ENCODE data around the gene LST1. TPM values are rescaled to one million over a fixed set of nuclear protein-coding genes. Genes with fewer than 3 reads are reported as not detected.

The LST1 gene
- 10 to 100 TPM; 32.7 to 95.1 TPM for total RNA-seq
- polyA plus RNA-seq (ENCODE audit: insufficient read length in 6 of 6) = 1 to 10 TPM; 4.4 to 8.3 (median 7.2) TPM
- long read RNA-seq, donor 1, partial matches to known transcripts = 9 of 11 reads
- long read RNA-seq, donor 1, other reads (novel, unspliced or antisense) = 0 of 11 reads
- long read RNA-seq, donor 2 = 0 reads
- long read RNA-seq, donor 3, partial matches to known transcripts = 0 of 2 reads
- long read RNA-seq, donor 3, other reads (novel, unspliced or antisense) = 0 of 2 reads
- long read RNA-seq, donor 4, transcript LST1-210 (3 exons, 610 nt) = major isoform, 6 of 31 reads
- long read RNA-seq, donor 4, transcript LST1-206 (2 exons, 689 nt) = major isoform, 6 of 31 reads
- long read RNA-seq, donor 4, partial matches to known transcripts = 1 of 31 reads
- long read RNA-seq, donor 4, other reads (novel, unspliced or antisense) = 9 of 31 reads
- long read RNA-seq, donor 5, partial matches to known transcripts = 0 of 4 reads
- long read RNA-seq, donor 5, other reads (novel, unspliced or antisense) = 0 of 4 reads
- long read RNA-seq, donor 6, partial matches to known transcripts = 0 of 3 reads
- long read RNA-seq, donor 6, other reads (novel, unspliced or antisense) = 0 of 3 reads
- long read RNA-seq, donor 7 = 0 reads
- long read RNA-seq, donor 8, partial matches to known transcripts = 0 of 3 reads
- long read RNA-seq, donor 8, other reads (novel, unspliced or antisense) = 0 of 3 reads
- long read RNA-seq, donor 9 = 0 reads
- long read RNA-seq, donor 10, transcript LST1-209 (3 exons, 565 nt) = minor isoform, 13 of 105 reads
- long read RNA-seq, donor 10, transcript LST1-217 (5 exons, 764 nt) = minor isoform, 14 of 105 reads
- long read RNA-seq, donor 10, transcript LST1-210 (3 exons, 610 nt) = major isoform, 22 of 105 reads
- long read RNA-seq, donor 10, transcript LST1-214 (4 exons, 726 nt) = minor isoform, 9 of 105 reads
- long read RNA-seq, donor 10, partial matches to known transcripts = 5 of 105 reads
- long read RNA-seq, donor 10, other reads (novel, unspliced or antisense) = 26 of 105 reads
- long read RNA-seq, donor 11, partial matches to known transcripts = 0 of 6 reads
- long read RNA-seq, donor 11, other reads (novel, unspliced or antisense) = 0 of 6 reads
- long read RNA-seq, donor 12, partial matches to known transcripts = 0 of 2 reads
- long read RNA-seq, donor 12, other reads (novel, unspliced or antisense) = 0 of 2 reads

GRCh38 chr6:31586008-31586407 lies at the start of gene LST1:
Gene LST1, plus strand, starts transcription at chr6:31586277. Its CDS starts 1,023 bp downstream, at chr6:31587300.
- Histone ChIP-seq H3K4me3 (peak within 1 kb of the TSS in 1 of 2 donors; percentile 53), H3K4me1 (peaks cover 0 to 67% of the 10 kb centered on the region in 2 donors), H3K27ac (peak within 1 kb of the TSS; percentile 53 to 92), H3K9me3 (no peaks in the 10 kb centered on the region), H3K36me3 (no peaks in the 10 kb centered on the region), H3K27me3 (no peaks in the 10 kb centered on the region)
- DNase-seq (peak in 1 of 4 donors; percentile 58), ATAC-seq (peak; percentile 61)
- TF ChIP-seq, protein P1, sequence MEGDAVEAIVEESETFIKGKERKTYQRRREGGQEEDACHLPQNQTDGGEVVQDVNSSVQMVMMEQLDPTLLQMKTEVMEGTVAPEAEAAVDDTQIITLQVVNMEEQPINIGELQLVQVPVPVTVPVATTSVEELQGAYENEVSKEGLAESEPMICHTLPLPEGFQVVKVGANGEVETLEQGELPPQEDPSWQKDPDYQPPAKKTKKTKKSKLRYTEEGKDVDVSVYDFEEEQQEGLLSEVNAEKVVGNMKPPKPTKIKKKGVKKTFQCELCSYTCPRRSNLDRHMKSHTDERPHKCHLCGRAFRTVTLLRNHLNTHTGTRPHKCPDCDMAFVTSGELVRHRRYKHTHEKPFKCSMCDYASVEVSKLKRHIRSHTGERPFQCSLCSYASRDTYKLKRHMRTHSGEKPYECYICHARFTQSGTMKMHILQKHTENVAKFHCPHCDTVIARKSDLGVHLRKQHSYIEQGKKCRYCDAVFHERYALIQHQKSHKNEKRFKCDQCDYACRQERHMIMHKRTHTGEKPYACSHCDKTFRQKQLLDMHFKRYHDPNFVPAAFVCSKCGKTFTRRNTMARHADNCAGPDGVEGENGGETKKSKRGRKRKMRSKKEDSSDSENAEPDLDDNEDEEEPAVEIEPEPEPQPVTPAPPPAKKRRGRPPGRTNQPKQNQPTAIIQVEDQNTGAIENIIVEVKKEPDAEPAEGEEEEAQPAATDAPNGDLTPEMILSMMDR (IDR thresholded peaks at IDR 0.05) = peak in 1 of 2 donors; percentile 3
- intact Hi-C loops (cut with DNase I) = no loop called here

DNA sequence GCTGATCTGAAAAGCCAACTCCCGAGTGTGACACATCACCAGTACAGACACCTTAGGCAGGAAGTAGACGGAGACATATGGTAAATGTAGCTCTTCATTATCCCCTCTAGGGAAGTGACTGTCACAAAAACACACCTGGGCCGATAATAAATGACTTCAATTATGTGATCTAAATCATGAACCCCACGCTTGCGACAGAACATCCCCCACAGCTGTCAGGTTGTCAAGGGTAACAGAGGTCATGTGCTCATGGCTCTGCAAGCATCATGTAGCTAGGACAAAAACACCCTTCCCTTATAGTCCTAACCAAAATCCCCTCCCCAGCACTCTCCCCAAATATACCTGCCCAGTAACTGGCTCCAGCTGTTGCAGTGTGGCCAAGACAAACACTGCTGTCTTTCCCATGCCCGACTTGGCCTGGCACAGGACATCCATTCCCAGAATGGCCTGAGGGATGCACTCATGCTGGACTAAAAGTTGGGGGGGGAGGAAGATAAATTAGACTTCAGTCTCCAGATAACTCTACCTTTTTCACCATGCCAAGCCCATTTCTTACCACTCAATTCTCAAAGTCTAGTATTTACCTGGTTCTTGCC lies 47.2 kb upstream of the LST1 start:
- Histone ChIP-seq H3K9me3 (no peaks in the 10 kb centered on the region), H3K36me3 (peaks cover 0 to 64% of the 10 kb centered on the region in 2 donors), H3K27ac (no peak overlapping the region), H3K27me3 (no peaks in the 10 kb centered on the region), H3K4me1 (peaks cover 20 to 61% of the 10 kb centered on the region in 2 donors), H3K4me3 (peak overlapping the region in 1 of 2 donors; percentile 83)
- intact Hi-C loops (cut with DNase I) = no loop called here
- ATAC-seq = no peak
- TF ChIP-seq, protein P1 (IDR thresholded peaks at IDR 0.05) = no peak
- DNase-seq = no peak

DNA sequence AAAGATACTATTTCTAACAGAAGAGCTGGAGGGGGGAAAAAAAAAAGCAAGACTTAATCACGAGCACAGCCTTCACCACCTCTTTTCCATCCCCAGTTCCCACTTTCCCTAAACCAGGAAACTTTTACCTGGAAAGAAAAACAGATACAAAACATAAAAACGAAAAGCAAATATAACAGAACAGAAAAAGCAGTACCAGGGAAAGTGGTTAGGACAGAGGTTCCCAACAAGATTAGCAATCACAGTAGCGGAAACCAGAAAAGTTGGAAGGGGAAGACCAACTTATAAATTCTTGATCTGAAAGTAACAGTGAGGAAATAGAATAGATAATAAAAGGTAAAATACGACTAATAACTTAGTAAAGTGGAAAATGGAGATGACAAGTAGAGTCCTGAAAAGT lies 45.4 kb upstream of the LST1 start:
- intact Hi-C loops (cut with DNase I) = loop anchor here in 1 of 2 donors (10.0 kb wide), 1 partner anchor 54 kb away; the partner anchor contains the start of gene NCR3
- Histone ChIP-seq H3K4me1 (peaks cover 20 to 59% of the 10 kb centered on the region in 2 donors), H3K27me3 (no peaks in the 10 kb centered on the region), H3K4me3 (peak overlapping the region; percentile 66 to 83), H3K9me3 (no peaks in the 10 kb centered on the region), H3K36me3 (peaks cover 0 to 47% of the 10 kb centered on the region in 2 donors), H3K27ac (peak overlapping the region; percentile 95 to 96)
- TF ChIP-seq, protein P1 (IDR thresholded peaks at IDR 0.05) = no peak
- ATAC-seq = no peak
- no peak for DNase-seq

- peak; percentile 58 for ATAC-seq
- intact Hi-C loops (cut with DNase I) = loop anchor here in 1 of 2 donors (10.0 kb wide), 1 partner anchor 54 kb away; the partner anchor contains the start of gene NCR3
- TF ChIP-seq, protein P1 (IDR thresholded peaks at IDR 0.05) = no peak
Measured at GRCh38 chr6:31541059-31541657, 44.9 kb upstream of the LST1 start.

More at GRCh38 chr6:31541059-31541657, 44.9 kb upstream of the LST1 start:
- peak; percentile 46 to 82 (median 58) for DNase-seq
- peak overlapping the region; percentile 95 to 96 for H3K27ac ChIP-seq
- H3K27me3 ChIP-seq = no peaks in the 10 kb centered on the region
- peaks cover 20 to 54% of the 10 kb centered on the region in 2 donors for H3K4me1 ChIP-seq
- no peaks in the 10 kb centered on the region for H3K9me3 ChIP-seq
- H3K4me3 ChIP-seq = peak overlapping the region; percentile 66 to 83
- peaks cover 0 to 42% of the 10 kb centered on the region in 2 donors for H3K36me3 ChIP-seq

All from left lung (tissue), 14 donors.